Measurements from ENCODE around the gene NECTIN4.
"Not testable (repeated sequence)": the region's sequence is repeated elsewhere in the genome, so short reads cannot be mapped to it uniquely, and the experiment has no call there.

NECTIN4 gene

DNA sequence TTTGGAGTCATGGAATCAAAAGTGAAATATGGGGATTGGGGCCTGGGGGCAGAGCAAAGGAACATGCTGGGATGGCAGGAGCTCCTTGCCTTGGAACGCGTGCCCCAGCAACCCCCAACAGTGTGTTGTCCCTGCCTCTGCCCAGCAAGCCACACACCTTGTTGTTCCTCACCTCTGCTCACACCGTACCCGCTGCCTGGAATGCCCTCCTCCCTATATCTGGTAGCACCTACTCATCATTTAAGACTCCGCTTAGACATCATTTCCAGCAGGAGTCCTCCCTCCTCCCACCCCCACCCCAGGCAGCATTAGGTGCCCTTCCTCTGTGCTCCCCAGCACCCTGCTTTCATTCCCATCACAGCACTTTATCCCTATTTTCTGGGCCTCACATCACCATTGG, 7.8 kb downstream of the NECTIN4 start:
- DNase-seq: no peak

DNA sequence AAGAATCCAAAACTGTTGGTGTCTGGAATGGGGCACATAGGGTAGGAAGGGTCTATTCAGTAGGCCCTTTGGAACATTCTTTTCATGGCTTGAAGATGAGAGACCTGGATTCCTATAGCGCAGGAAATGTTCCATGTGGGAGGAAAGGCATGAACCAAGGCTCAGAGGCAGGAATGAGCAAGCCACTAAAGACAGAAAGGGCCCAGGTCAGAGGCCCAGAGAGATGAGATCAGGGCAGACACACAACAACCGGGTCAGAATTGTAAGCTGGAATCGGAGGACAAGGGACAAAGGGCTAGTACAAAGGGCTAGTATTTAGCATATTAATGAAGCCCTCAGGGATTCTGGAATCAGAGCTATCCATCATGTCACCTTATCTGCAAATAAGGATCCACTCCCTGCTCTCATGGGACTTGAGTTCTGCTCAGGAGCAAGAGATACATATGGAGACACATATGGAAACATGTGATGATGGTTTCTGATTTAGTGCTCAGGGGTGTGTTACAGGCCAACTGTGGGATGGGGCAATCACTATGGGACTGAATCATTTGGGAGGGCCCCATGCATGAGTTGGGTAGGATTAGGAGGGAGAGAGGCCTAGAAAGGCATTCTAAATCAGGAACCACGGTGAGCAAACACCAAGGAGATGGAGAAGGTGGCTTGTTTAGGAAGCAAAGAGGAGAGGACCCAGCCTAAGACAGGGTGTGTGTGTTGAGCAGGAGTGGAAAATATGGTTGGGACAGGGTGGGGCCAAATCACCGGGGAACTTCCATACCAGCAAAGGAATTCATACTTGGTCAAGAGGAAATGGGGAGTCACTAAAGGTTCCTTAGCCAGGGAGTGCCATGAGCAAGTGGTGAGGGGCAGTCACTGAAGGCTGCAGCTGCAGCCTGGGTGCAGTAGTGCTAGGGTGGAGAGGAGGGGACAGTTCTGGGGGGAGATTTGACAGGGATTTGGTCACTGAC, 8.6 kb downstream of the NECTIN4 start:
- no peak for DNase-seq

GRCh38 chr1:161079436-161080110, 9.8 kb downstream of the NECTIN4 start:
- no peak for DNase-seq

DNA sequence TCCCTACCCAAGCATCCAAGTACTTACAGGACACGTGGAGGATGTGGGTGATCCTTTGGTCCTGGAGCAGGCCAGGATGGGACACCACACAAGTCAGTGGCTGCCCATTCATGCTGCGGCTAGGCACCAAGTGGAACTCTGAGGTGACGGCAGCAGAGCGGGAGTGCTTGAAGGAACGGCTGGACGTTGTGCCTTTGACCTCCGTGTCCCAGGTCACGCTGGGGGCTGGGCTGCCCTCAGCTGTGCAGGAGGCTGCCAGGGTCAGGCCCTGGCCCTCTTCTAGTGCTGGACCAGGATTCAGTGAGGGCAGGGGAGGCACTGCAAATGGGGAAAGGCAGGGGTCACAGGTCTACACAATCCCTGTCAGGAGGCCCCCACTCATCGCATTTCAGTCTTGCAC, 11.9 kb downstream of the NECTIN4 start:
- DNase-seq: no peak

GRCh38 chr1:161076410-161076809, 12.9 kb downstream of the NECTIN4 start:
- DNase-seq: no peak

DNA sequence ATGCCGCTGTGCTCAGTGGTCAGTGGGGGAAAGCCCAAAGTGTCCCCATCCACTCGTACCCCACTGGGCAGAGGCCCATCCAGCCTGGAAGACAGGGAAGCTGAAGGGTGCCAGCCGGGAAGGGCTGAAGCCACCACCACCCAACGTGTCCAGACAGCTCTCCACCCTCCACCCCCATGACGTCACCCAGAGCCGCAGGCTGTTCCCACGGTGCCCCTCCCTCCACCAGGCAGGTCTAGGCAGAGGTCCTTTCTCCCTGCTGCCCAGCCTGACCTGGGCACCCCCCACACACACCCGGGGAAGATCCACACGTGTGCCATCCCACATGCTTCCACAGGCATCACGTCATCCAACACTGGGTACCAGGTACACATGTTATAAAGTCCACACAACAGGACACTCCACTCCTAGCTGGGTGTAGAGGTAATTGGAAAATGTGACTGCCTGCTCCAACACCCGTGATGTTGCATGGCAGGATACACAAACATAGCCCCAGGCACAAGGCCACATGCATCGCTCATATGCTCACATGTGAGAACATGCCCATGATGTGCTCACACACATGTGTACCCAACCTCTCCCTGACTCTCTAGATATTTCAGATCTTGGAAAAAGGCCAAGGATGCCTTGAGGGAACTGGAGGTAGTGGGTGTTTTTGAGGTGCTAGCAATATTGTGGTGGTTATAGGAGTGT, 14.5 kb downstream of the NECTIN4 start:
- no peak for DNase-seq

- DNase-seq: no peak
Observed at GRCh38 chr1:161073474-161074121, 15.8 kb downstream of the NECTIN4 start.

GRCh38 chr1:161072751-161073449, 16.5 kb downstream of the NECTIN4 start:
- no peak for DNase-seq

- DNase-seq: peak; percentile 31
Observed at GRCh38 chr1:161071886-161072371, 17.4 kb downstream of the NECTIN4 start.

DNA sequence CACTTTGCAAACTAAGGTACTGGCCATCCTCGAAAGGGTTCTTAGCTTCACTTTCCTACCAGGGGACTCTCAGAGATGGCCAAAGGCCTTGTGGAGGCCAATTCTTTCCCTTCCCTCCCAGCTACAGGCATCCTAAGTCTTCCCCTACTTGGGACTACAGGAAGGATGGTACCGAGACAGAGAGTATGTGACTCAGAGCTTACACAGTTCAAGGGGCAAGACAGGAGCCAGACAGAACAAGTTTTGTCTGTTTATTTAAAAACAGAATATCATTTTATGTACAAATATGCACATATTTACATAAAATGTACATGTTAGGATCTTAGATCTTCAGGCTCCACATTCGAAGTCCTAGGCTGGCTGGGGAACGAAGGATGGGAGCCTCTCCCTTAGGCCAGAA, 18.6 kb downstream of the NECTIN4 start:
- no peak for DNase-seq

DNA sequence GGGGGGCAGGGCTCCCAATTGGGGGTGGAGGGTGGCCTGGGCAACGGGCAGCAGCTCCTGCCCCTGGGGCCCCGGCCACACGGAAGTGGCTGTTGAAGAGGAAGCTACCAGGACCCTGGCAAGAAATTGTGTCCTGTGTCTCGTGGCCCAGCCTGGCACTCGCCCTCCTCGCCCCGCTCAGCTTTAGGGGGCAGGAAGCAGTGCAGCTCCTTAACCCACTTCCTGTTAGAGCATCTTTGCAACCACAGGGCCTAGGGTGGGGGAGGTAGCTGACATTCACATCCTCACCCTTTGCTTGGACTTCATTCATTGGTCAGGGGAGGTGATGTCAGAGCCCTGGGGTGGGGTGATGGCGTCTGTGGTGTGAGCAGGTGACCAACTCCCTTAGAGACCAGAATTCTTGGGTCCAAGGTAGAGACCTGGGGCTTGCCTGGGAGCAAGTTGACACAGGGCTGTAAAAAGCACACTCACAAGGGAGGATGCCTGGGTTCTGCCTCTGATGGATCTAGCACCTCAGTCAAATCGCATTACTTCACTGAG, 19.6 kb downstream of the NECTIN4 start, which contains the start of gene ARHGAP30:
ARHGAP30 (minus strand) TSS at position 161 of the 540 bp plus-strand sequence. CDS start 267 bp downstream, outside the sequence.
- DNase-seq: peak; percentile 96

DNA sequence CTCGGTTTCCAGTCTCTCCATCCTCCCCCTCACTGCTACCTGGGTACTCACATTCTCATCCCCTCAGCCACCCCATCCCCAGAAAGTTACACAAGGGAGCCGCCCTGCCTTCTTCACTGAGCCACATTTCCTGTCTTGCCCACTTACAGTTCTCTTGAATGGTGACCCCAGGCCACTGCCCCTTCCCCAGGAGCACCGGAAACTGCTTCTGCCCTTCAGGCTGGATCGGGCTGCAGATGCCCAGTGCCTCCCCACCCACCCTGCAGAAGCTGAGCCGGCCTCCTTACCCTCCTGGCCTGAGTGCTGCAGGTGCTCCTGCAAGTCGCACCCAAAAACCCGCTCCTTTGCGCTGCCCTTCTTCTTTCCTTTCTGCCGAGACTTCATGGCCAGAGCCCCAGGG, 20.1 kb downstream of the NECTIN4 start:
- DNase-seq: peak; percentile 65

- DNase-seq: peak; percentile 80
Observed at GRCh38 chr1:161068306-161069234, 20.8 kb downstream of the NECTIN4 start.

GRCh38 chr1:161066694-161067093, 22.7 kb downstream of the NECTIN4 start:
- DNase-seq: no peak

DNA sequence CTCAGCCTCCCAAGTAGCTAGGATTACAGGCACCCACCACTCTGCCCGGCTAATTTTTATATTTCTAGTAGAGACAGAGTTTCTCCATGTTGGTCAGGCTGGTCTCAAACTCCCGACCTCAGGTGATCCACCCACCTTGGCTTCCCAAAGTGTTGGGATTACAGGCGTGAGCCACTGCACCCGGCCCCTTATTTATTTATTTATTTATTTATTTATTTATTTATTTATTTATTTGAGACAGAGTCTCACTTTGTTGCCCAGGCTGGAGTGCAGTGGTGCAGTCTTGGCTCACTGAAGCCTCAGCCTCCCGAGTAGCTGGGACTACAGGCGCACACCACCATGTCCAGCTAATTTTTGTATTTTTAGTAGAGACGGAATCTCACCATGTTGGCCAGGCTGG, 23.7 kb downstream of the NECTIN4 start:
- DNase-seq: not testable (repeated sequence)

GRCh38 chr1:161063936-161064335, 25.4 kb downstream of the NECTIN4 start:
- not testable (repeated sequence) for DNase-seq

GRCh38 chr1:161061419-161061818, 27.9 kb downstream of the NECTIN4 start:
- DNase-seq: no peak

DNA sequence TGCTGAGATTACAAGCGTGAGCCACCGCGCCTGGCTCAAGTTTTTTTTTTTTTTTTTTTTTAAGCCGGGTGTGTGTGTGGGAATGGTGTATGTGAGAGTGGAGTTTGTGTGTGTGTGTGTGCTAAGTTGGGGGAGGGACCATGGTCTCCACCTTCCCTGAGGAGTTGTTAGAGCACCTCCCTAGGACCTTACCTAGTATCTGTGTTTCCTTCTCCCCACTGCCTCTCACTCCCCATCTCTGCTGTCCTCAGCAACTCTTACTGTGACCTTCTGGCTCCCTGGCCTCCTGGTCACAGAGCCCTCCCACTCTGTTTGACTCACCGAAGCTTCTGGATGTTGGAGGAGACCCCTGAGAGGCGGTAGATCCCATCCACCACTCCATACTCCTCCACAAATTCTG, 30.1 kb downstream of the NECTIN4 start:
- no peak for DNase-seq

- no peak for DNase-seq
Observed at GRCh38 chr1:161054805-161055204, 34.6 kb downstream of the NECTIN4 start.

- DNase-seq: no peak
Observed at GRCh38 chr1:161054232-161054631, 35.1 kb downstream of the NECTIN4 start.
